GM21367 (cell line): ENCODE measurements around the gene MT1B.
"Not testable (repeated sequence)": the region's sequence is repeated elsewhere in the genome, so short reads cannot be mapped to it uniquely, and the experiment has no call there.

Source experiments
- ATAC-seq: cut with Tn5 transposase; IDR thresholded peaks from one replicate; pipeline ENCODE4 v1.9.1; 2021; ENCODE audit not compliant: unreplicated experiment

The MT1B gene

GRCh38 chr16:56667581-56668571 is 16.2 kb downstream of the MT1B start, which contains the start of gene MT1G:
TSS of gene MT1G (minus strand) at chr16:56668065. CDS start at chr16:56667993, 72 bp downstream.
- no peak for ATAC-seq

GRCh38 chr16:56669005-56669839 is 17.5 kb downstream of the MT1B start, which contains the start of gene MT1H:
TSS of gene MT1H (plus strand) at chr16:56669814. CDS start at chr16:56669885, 71 bp downstream.
- no peak for ATAC-seq

GRCh38 chr16:56669840-56670619 is 18.3 kb downstream of the MT1B start:
- no peak for ATAC-seq

GRCh38 chr16:56670620-56670934 is 18.9 kb downstream of the MT1B start:
- ATAC-seq = no peak

GRCh38 chr16:56671691-56672090 is 20.0 kb downstream of the MT1B start:
- not testable (repeated sequence) for ATAC-seq

- not testable (repeated sequence) for ATAC-seq
Observed at GRCh38 chr16:56672171-56672570, 20.5 kb downstream of the MT1B start.

- ATAC-seq = no peak
Observed at GRCh38 chr16:56672761-56673536, 21.3 kb downstream of the MT1B start.

GRCh38 chr16:56673921-56674320 is 22.2 kb downstream of the MT1B start:
- no peak for ATAC-seq

- ATAC-seq = not testable (repeated sequence)
Observed at GRCh38 chr16:56674570-56674969, 22.9 kb downstream of the MT1B start.

- ATAC-seq = no peak
Observed at GRCh38 chr16:56675685-56676210, 24.1 kb downstream of the MT1B start.

- ATAC-seq = no peak
Observed at GRCh38 chr16:56677474-56677873, 25.8 kb downstream of the MT1B start.

GRCh38 chr16:56679078-56679730 is 27.5 kb downstream of the MT1B start:
- ATAC-seq = no peak

- no peak for ATAC-seq
Observed at GRCh38 chr16:56679818-56680217, 28.1 kb downstream of the MT1B start.

GRCh38 chr16:56681939-56682702 is 30.4 kb downstream of the MT1B start, which contains the start of gene MT1X:
TSS of gene MT1X (plus strand) at chr16:56682470. CDS start at chr16:56682541, 71 bp downstream.
- ATAC-seq = peak; percentile 90

- no peak for ATAC-seq
Observed at GRCh38 chr16:56682703-56683397, 31.2 kb downstream of the MT1B start.

GRCh38 chr16:56683424-56684172 is 31.9 kb downstream of the MT1B start:
- no peak for ATAC-seq

- no peak for ATAC-seq
Observed at GRCh38 chr16:56684256-56684925, 32.7 kb downstream of the MT1B start.
